Thymus (tissue), 11 donors: ENCODE results near the gene PCK1. TPM values are rescaled to one million over a fixed set of nuclear protein-coding genes. Genes with fewer than 3 reads are reported as not detected.

ENCODE experiments used
- DNase-seq, 9 donors: peaks; one replicate each; pipeline ENCODE4 v3.0.0-alpha.2; 2013; ENCODE audit warnings: low spot score in 9 of 9, low read depth in 6 of 9, missing footprints in 1 of 9
- H3K27ac ChIP-seq, 2 donors: one replicate each; pipeline ENCODE4 v1.5.1; 2013; ENCODE audit warnings: control low read depth in 1 of 2, low read depth in 1 of 2, low read length in 1 of 2, mild to moderate bottlenecking in 1 of 2, moderate library complexity in 1 of 2
- H3K27me3 ChIP-seq, 2 donors: one replicate each; pipeline ENCODE4 v1.5.1; 2013; ENCODE audit warnings: low read length in 1 of 2; ENCODE audit not compliant: control insufficient read depth in 2 of 2, insufficient read depth in 1 of 2
- H3K36me3 ChIP-seq, 2 donors: one replicate each; pipeline ENCODE4 v1.5.1; 2013; ENCODE audit warnings: low read length in 1 of 2, mild to moderate bottlenecking in 1 of 2, moderate library complexity in 1 of 2; ENCODE audit not compliant: control insufficient read depth in 2 of 2, insufficient read depth in 2 of 2
- H3K4me1 ChIP-seq, 2 donors: one replicate each; pipeline ENCODE4 v1.5.1; 2013; ENCODE audit warnings: low read length in 2 of 2; ENCODE audit not compliant: control insufficient read depth in 2 of 2, insufficient read depth in 2 of 2
- H3K4me3 ChIP-seq, 2 donors: one replicate each; pipeline ENCODE4 v1.5.1; 2013; ENCODE audit warnings: low read length in 2 of 2, control low read depth in 1 of 2, mild to moderate bottlenecking in 1 of 2
- H3K9me3 ChIP-seq, 2 donors: one replicate each; pipeline ENCODE4 v1.5.1; 2013; ENCODE audit warnings: low read length in 1 of 2, mild to moderate bottlenecking in 1 of 2; ENCODE audit not compliant: control insufficient read depth in 2 of 2, insufficient read depth in 1 of 2
- WGBS: extraction: QIAGEN DNeasy Blood & Tissue Kit; methylation state at CpG from one replicate; pipeline ENCODE4 v1.1.7; 2013; 5-methylcytosine and 5-hydroxymethylcytosine counted together
- polyA plus RNA-seq: library from polyadenylated mRNA; stranded (reverse); fragments of 200-250 nt; gene quantifications from one replicate; pipeline ENCODE4 v1.2.3, GENCODE V29; 2013
- total RNA-seq: library from RNA; stranded (reverse); fragments of 120-200 nt; gene quantifications from one replicate; pipeline ENCODE4 v1.2.4, GENCODE V29; 2013
- donor health status: healthy.

Gene PCK1
- total and polyA plus RNA-seq, 2 donors: 0.19 to 0.30 TPM

DNA sequence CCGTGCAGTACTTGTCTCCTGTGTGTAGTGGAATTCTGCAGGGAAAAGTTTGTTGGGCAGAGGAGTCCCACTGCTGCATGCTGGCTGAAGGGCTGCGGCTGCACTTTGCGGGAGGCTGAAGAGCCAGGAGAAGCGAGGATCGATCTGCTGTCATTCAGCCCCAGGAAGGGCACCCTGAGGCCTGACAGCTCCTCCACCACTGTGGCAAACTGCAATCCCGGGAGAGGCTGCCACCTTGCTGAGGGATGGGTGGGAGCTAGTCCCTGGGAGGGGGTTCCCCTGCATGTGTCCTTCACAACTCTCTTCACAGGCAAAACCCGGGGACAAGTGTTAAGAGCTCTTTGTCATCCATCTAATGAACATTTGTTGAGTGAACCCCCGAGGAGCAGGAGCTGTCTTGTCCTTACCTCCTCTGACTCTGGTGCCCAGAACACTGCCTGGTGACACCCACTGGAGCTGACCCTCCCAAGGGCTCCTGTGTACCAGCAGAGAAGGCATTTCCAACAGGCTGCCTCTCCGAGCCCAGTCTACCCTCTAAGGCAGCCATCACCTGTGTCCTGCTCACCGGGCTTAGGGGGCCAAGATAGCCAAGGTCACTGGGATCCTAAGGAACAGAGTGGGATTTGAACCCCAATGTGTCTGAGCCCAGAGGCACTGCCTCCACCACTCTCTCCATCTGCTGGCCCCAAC lies 17.7 kb downstream of the PCK1 start:
- no peaks in the 10 kb centered on the region for H3K9me3 ChIP-seq
- no peaks in the 10 kb centered on the region for H3K4me1 ChIP-seq
- peaks cover 7 to 41% of the 10 kb centered on the region in 2 donors for H3K27me3 ChIP-seq
- DNase-seq: no peak
- H3K36me3 ChIP-seq: no peaks in the 10 kb centered on the region
- WGBS: 88% methylated on average over 10 of the region's 10 CpGs
- no peak overlapping the region for H3K27ac ChIP-seq
- no peak overlapping the region for H3K4me3 ChIP-seq

DNA sequence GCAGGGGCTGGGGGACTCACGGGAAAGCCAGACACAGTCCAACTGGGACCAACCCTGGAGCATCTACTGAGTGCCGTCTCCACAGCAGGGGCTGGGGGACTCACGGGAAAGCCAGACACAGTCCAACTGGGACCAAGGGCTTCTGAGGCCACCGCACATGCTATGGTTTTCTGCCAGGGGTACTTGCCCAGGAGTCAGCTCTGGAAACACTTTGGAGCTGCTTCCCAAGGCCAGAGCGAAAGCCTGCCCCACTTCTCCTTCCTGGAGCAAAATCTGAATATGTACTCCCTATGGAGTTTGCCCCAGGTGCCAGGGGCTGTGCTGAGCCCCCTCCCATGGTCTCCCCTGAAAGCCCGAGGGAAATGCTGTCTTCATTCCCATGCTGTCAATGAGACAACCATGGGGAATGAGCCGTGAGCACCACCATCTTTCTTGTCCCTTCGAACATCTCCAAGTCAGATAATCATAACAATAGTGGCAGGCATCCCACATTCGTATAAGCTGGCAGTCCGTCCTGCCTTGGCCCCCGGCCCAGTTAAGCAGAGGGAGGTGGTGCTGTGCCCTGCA lies 18.5 kb downstream of the PCK1 start:
- 79% methylated on average over 11 of the region's 11 CpGs for WGBS
- H3K27ac ChIP-seq: no peak overlapping the region
- H3K9me3 ChIP-seq: no peaks in the 10 kb centered on the region
- no peak for DNase-seq
- H3K4me3 ChIP-seq: no peak overlapping the region
- no peaks in the 10 kb centered on the region for H3K4me1 ChIP-seq
- peaks cover 7 to 41% of the 10 kb centered on the region in 2 donors for H3K27me3 ChIP-seq
- no peaks in the 10 kb centered on the region for H3K36me3 ChIP-seq

DNA sequence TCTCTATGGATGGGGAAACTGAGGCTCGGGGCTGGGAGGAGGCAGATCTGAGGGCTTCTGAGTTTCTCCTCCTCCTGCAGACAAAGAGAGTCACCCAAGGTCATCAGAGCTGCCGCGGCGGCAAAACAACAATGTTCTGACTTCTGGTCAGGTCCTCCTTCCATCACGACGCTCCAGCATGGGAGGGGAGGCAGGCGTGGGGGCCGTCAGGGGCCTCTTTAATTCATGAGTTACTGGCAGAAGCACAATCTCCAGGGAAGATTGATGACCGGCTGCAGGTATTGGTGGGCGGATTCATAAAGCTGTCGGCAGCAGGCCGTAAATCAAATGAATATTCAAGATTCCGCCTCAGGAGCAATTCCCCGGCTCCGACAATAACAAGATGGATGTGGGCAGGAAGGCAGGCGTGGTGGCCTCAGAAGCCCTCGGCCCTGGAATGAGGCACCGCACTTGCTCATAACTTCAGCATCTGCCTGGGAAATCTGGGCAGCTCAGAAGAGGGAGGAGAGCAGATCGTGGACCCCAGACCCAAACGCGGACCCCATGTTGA lies 19.1 kb downstream of the PCK1 start:
- H3K36me3 ChIP-seq: no peaks in the 10 kb centered on the region
- no peaks in the 10 kb centered on the region for H3K9me3 ChIP-seq
- H3K4me1 ChIP-seq: no peaks in the 10 kb centered on the region
- no peak for DNase-seq
- 35% methylated on average over 21 of the region's 21 CpGs for WGBS
- peaks cover 7 to 43% of the 10 kb centered on the region in 2 donors for H3K27me3 ChIP-seq
- no peak overlapping the region for H3K4me3 ChIP-seq
- no peak overlapping the region for H3K27ac ChIP-seq

DNA sequence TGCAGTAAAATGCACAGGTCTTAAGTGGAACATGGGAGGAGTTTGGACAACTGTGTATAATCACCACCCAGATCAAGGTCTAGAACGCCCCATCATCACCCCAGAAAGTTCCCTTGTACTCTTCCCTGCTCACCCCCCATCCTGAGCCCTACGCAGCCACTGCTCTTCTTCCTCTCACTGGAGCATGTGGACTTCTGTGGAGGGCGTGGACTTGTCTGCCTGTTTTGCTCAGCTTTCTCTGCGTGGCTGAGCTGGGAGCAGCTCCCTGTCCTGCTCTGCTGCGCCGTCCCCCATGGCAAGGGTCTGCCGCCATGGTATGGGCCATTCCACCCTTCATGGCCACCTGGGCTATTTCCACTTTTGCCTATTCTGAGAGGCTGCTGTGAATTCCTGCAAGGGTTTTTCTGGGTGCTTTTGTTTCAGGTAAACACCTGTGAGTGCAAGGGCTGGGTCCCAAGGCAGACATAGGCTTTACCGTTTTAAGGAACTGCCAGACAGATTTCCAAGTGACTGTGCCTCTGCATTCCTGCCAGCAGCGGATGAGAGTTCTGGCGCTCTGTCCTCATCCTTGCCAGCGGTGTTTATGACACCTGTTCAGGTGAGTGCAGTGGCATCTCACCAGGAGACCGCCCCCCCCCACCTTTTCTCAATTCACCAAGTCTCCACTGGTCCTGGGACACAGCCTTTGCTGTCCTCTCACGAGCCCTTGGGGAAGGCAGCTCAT lies 19.7 kb downstream of the PCK1 start:
- no peaks in the 10 kb centered on the region for H3K36me3 ChIP-seq
- H3K4me3 ChIP-seq: no peak overlapping the region
- H3K4me1 ChIP-seq: no peaks in the 10 kb centered on the region
- DNase-seq: no peak
- WGBS: 87% methylated on average over 13 of the region's 13 CpGs
- H3K9me3 ChIP-seq: no peaks in the 10 kb centered on the region
- peaks cover 7 to 45% of the 10 kb centered on the region in 2 donors for H3K27me3 ChIP-seq
- no peak overlapping the region for H3K27ac ChIP-seq

DNA sequence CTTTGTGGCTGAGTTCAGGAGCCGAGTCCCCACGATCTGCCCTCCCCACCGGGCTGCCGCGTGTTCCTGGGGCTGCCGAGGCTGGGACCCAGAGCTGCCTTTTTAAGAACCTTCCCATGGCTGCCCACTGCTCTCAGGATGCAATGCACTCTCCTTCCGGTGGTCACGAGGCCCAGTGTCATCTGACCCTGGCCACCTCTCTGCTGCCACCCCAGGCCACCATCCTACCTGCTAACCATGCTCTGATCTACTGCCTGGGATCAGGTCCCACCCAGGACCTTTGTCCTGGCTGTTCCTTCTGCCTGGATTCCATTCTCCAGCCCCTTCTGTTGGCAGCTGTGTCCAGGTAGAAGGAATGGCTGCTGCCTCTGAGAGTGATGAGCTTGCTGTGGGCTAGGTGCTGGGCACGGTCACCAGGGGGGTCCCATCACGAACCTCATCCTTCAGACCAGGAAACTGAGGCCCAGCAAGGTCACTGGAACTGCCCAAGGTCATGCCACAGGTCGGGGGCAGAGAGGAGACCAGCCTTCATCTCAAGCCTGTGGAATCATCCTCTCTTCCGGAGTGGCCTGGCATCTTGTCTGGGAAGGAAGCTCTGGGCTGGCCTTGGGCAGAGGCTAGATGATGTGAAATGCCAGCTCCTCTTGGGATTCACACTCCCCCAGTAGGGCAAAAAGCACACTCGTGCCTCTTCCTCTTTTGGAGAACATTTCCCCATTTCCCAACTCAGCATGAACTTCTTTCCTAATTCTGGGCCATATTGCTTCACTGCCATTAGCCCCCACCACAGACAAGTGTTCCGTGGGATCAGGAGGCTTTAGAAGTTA lies 20.5 kb downstream of the PCK1 start:
- no peaks in the 10 kb centered on the region for H3K9me3 ChIP-seq
- no peak overlapping the region for H3K4me3 ChIP-seq
- no peaks in the 10 kb centered on the region for H3K4me1 ChIP-seq
- DNase-seq: no peak
- H3K27ac ChIP-seq: no peak overlapping the region
- 73% methylated on average over 14 of the region's 14 CpGs for WGBS
- peaks cover 7 to 45% of the 10 kb centered on the region in 2 donors for H3K27me3 ChIP-seq
- no peaks in the 10 kb centered on the region for H3K36me3 ChIP-seq

DNA sequence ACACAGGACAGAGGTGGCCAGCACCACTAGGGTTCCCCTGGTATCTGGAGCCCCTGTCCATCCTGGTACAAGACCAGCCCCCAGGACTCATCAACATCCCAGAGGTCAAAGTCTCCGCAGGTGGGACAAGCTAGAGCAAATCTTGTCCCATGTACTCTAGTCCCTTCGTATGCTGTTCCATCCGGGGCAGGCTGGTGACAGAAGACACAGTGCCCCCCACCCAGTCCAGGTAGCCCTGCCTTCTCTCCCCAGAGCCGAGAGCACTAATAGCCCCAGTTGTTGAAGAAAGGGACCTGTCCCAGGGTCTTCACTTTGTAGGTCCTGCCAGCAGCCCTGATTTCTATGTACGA lies 21.1 kb downstream of the PCK1 start:
- peaks cover 7 to 45% of the 10 kb centered on the region in 2 donors for H3K27me3 ChIP-seq
- DNase-seq: no peak
- no peak overlapping the region for H3K27ac ChIP-seq
- H3K4me1 ChIP-seq: no peaks in the 10 kb centered on the region
- WGBS: 79% methylated on average over 5 of the region's 5 CpGs
- H3K36me3 ChIP-seq: no peaks in the 10 kb centered on the region
- no peak overlapping the region for H3K4me3 ChIP-seq
- no peaks in the 10 kb centered on the region for H3K9me3 ChIP-seq

DNA sequence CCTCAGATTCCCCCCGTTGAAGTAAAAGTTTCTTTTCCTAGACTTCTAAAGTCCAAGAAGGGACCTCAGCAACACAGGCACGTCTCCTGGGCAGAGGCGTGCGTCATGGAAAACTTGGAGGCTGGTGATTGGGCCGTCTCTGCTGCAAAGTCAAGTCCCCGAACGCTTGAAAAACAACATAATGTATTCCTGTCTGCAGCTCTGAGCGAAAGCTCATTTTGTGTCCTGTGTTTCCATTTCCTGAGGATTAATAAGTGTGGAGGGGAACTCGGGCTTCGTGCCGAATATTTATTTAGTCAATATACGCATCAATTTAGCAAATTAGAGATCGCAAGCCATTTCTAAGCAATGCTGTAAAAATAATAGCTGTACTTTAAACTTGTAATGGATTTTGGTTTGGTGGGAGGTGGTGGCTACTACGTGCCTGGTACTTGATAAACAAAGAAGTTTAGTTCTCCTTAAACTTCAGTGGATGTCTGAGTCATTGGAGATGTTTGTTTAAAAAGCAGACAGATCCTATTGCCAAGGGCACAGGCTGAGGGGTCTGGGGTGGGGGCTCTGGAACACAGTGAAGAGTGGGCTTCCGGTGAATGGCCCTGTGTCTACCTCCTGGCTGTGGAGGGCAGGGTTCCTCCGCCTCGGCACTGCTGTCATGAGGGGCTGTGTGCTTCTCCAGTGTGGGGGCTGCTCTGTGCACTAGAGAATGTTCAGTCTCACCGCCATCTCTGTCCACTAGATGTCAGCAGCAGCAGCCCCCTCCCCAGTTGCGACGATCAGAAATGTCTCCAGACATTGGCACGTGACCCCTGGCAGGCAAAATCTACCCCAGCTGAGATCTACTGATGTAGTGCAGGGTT lies 21.8 kb downstream of the PCK1 start:
- 55% methylated on average over 21 of the region's 21 CpGs for WGBS
- Histone ChIP-seq H3K9me3 (peaks cover 0 to 4% of the 10 kb centered on the region in 2 donors), H3K4me3 (no peak overlapping the region), H3K27me3 (peaks cover 7 to 45% of the 10 kb centered on the region in 2 donors), H3K27ac (no peak overlapping the region), H3K4me1 (no peaks in the 10 kb centered on the region), H3K36me3 (no peaks in the 10 kb centered on the region)
- DNase-seq: peak in 2 of 9 donors; percentile 4 to 6
